HepG2 (cell line): Measurements from ENCODE around the gene FAM228B. TPM values are rescaled to one million over a fixed set of nuclear protein-coding genes. Genes with fewer than 3 reads are reported as not detected.

ENCODE experiments used
- FOXA3 ChIP-seq: IDR thresholded peaks from 2 replicates; pipeline ENCODE4 v1.6.1; 2016; ENCODE audit warnings: missing genetic modification reagents, missing compliant biosample characterization
- FOXP4 ChIP-seq: sonication (generic); formaldehyde crosslinking; IDR thresholded peaks from 2 replicates; pipeline ENCODE4 v1.4.0; 2020; ENCODE audit warnings: missing genetic modification reagents
- HES4 ChIP-seq: sonication (generic); formaldehyde crosslinking; IDR thresholded peaks from 2 replicates; pipeline ENCODE4 v1.9.0; 2021; ENCODE audit warnings: mild to moderate bottlenecking, missing genetic modification reagents, borderline replicate concordance
- HNRNPH1 ChIP-seq: fragments of 200-400 bp; formaldehyde crosslinking; optimal IDR thresholded peaks from 2 replicates; pipeline ENCODE3; 2017; ENCODE audit warnings: mild to moderate bottlenecking, low read depth, low read length
- KMT2B ChIP-seq: IDR thresholded peaks from 2 replicates; pipeline ENCODE4 v1.6.1; 2016; ENCODE audit warnings: missing genetic modification reagents, missing compliant biosample characterization
- MED1 ChIP-seq: sonication (generic); formaldehyde crosslinking; IDR thresholded peaks from 2 replicates; pipeline ENCODE4 v1.4.0; 2020; ENCODE audit warnings: missing genetic modification reagents
- MEIS2 ChIP-seq: sonication (generic); formaldehyde crosslinking; IDR thresholded peaks from 2 replicates; pipeline ENCODE4 v1.9.0; 2021; ENCODE audit warnings: mild to moderate bottlenecking, missing genetic modification reagents
- NFYB ChIP-seq: sonication (generic); formaldehyde crosslinking; IDR thresholded peaks from 2 replicates; pipeline ENCODE4 v1.4.0; 2020; ENCODE audit warnings: missing genetic modification reagents
- PHF21A ChIP-seq: sonication (generic); formaldehyde crosslinking; IDR thresholded peaks from 2 replicates; pipeline ENCODE4 v1.5.0; 2020; ENCODE audit warnings: mild to moderate bottlenecking, missing genetic modification reagents
- PHF8 ChIP-seq: sonication (generic); formaldehyde crosslinking; IDR thresholded peaks from 2 replicates; pipeline ENCODE4 v1.5.0; 2020; ENCODE audit warnings: missing genetic modification reagents
- RAD21 ChIP-seq: fragments of 450-650 bp; formaldehyde crosslinking; IDR thresholded peaks from 2 replicates; pipeline ENCODE4 v1.5.0; 2020; ENCODE audit warnings: mild to moderate bottlenecking
- SIX1 ChIP-seq: sonication (generic); formaldehyde crosslinking; IDR thresholded peaks from 2 replicates; pipeline ENCODE4 v1.4.0; 2020; ENCODE audit warnings: missing genetic modification reagents, borderline replicate concordance
- SIX4 ChIP-seq: sonication (generic); formaldehyde crosslinking; IDR thresholded peaks from 2 replicates; pipeline ENCODE4 v1.4.0; 2020; ENCODE audit warnings: missing genetic modification reagents
- SMAD1 ChIP-seq: sonication (generic); formaldehyde crosslinking; IDR thresholded peaks from 2 replicates; pipeline ENCODE4 v1.4.0; 2020; ENCODE audit warnings: missing genetic modification reagents, low read depth, mild to moderate bottlenecking, borderline replicate concordance
- SMAD3 ChIP-seq: sonication (generic); formaldehyde crosslinking; IDR thresholded peaks from 2 replicates; pipeline ENCODE4 v1.4.0; 2020; ENCODE audit warnings: missing genetic modification reagents
- SMARCE1 ChIP-seq: fragments of 450-650 bp; IDR thresholded peaks from 2 replicates; pipeline ENCODE4 v1.6.1; 2017; ENCODE audit warnings: borderline replicate concordance
- TFDP2 ChIP-seq: sonication (generic); formaldehyde crosslinking; IDR thresholded peaks from 2 replicates; pipeline ENCODE4 v1.4.0; 2020; ENCODE audit warnings: missing genetic modification reagents
- TRIM22 ChIP-seq: fragments of 450-650 bp; IDR thresholded peaks from 2 replicates; pipeline ENCODE4 v1.6.1; 2017
- ZFYVE20 ChIP-seq: sonication (generic); formaldehyde crosslinking; IDR thresholded peaks from 2 replicates; pipeline ENCODE4 v1.8.0; 2023; ENCODE audit warnings: low read depth, mild to moderate bottlenecking, moderate library complexity, missing genetic modification reagents, borderline replicate concordance
- ZGPAT ChIP-seq: IDR thresholded peaks from 2 replicates; pipeline ENCODE4 v1.6.1; 2016; ENCODE audit warnings: mild to moderate bottlenecking
- ZIK1 ChIP-seq: sonication (generic); formaldehyde crosslinking; IDR thresholded peaks from 2 replicates; pipeline ENCODE4 v1.5.0; 2020; ENCODE audit warnings: mild to moderate bottlenecking, low read depth, missing genetic modification reagents, borderline replicate concordance
- ZNF12 ChIP-seq: sonication (generic); formaldehyde crosslinking; IDR thresholded peaks from 2 replicates; pipeline ENCODE4 v1.5.0; 2020; ENCODE audit warnings: missing genetic modification reagents
- ZNF264 ChIP-seq: sonication (generic); formaldehyde crosslinking; IDR thresholded peaks from 2 replicates; pipeline ENCODE4 v1.4.0; 2020; ENCODE audit warnings: missing genetic modification reagents
- ZNF709 ChIP-seq: sonication (generic); formaldehyde crosslinking; IDR thresholded peaks from 2 replicates; pipeline ENCODE4 v1.5.0; 2020; ENCODE audit warnings: mild to moderate bottlenecking, missing genetic modification reagents
- ZNF768 ChIP-seq: sonication (generic); formaldehyde crosslinking; IDR thresholded peaks from 2 replicates; pipeline ENCODE4 v1.4.0; 2020; ENCODE audit warnings: missing genetic modification reagents
- ZNF790 ChIP-seq: sonication (generic); formaldehyde crosslinking; IDR thresholded peaks from 2 replicates; pipeline ENCODE4 v1.8.0; 2022; ENCODE audit warnings: missing genetic modification reagents, mild to moderate bottlenecking, borderline replicate concordance
- polyA plus RNA-seq, 8 experiments: library from polyadenylated mRNA; depleted of rRNA in 3 of 8; stranded (reverse) in 7 of 8; unstranded in 1 of 8; fragments of >200 nt; fragmentation: Illumina TruSeq in 4 of 8; extraction: Trizol in 4 of 8; gene quantifications; 2 replicates each; pipeline versions ENCODE4 v1.2.1 to v1.2.3, GENCODE V29; 2011 to 2016; ENCODE audit warnings: low read depth in 4 of 8, missing spikeins in 1 of 8, mixed read lengths in 1 of 8; ENCODE audit not compliant: insufficient read depth in 1 of 8
- total RNA-seq, 5 experiments: library from RNA; depleted of rRNA; stranded (reverse); fragments of >200 nt; fragmentation: Illumina TruSeq; extraction: Trizol; gene quantifications; 2 replicates each; pipeline ENCODE4 v1.2.3, GENCODE V29; 2016; ENCODE audit warnings: low read depth in 1 of 5

The FAM228B gene
- total and polyA plus RNA-seq, 2 of the 13 experiments (the other 11 are each of a cell fraction or from before 2014, with no cell fraction given), result 0.79 to 1.1 TPM

- TF ChIP-seq FOXP4 (CRISPR knock-in tag) (no peak), MEIS2 (CRISPR knock-in tag) (peak; percentile 29; the same call in 1 of the 2 replicates), ZNF12 (CRISPR knock-in tag) (no peak; the same call in 1 of the 2 replicates), ZFYVE20 (CRISPR knock-in tag) (peak; percentile 42; the same call in 1 of the 2 replicates), RAD21 (CRISPR knock-in tag) (peak; percentile 64), PHF21A (CRISPR knock-in tag) (peak; percentile 68; the same call in 1 of the 2 replicates), ZGPAT (CRISPR knock-in tag) (peak; percentile 52; the same call in 1 of the 2 replicates), ZNF790 (peak; percentile 80; the same call in 1 of the 2 replicates), PHF8 (CRISPR knock-in tag) (peak; percentile 88), HNRNPH1 (no peak), NFYB (CRISPR knock-in tag) (peak; percentile 84), SMARCE1 (no peak), HES4 (peak; percentile 65; the same call in 1 of the 2 replicates), KMT2B (CRISPR knock-in tag) (no peak), ZIK1 (peak; percentile 90), ZNF709 (peak; percentile 90; the same call in 1 of the 2 replicates), SIX1 (CRISPR knock-in tag) (no peak), SMAD1 (CRISPR knock-in tag) (no peak; the same call in 1 of the 2 replicates), ZNF264 (CRISPR knock-in tag) (no peak), TFDP2 (CRISPR knock-in tag) (peak; percentile 72), FOXA3 (CRISPR knock-in tag) (peak; percentile 3; the same call in 1 of the 2 replicates), MED1 (CRISPR knock-in tag) (peak; percentile 12), SIX4 (no peak; the same call in 1 of the 2 replicates), SMAD3 (CRISPR knock-in tag) (no peak), ZNF768 (peak; percentile 66), TRIM22 (no peak)
These were observed at the start of gene FAM228B, which contains the start of gene PFN4 (continued) for GRCh38 chr2:24123195-24123921.
